AG04450 (cell line): ENCODE data around the gene TIGD3. TPM values are rescaled to one million over a fixed set of nuclear protein-coding genes. Genes with fewer than 3 reads are reported as not detected.

Source experiments
- CTCF ChIA-PET: fragments of 300-600, 350-600 bp; formaldehyde crosslinking; extraction: SDS; loops from one replicate; lab custom pipeline; 2022; ENCODE audit warnings: antibody characterized with exemption, inconsistent platforms; lab: Charles Lee
- POLR2A ChIA-PET: fragments of 350-600 bp; formaldehyde crosslinking; extraction: SDS; loops from one replicate; lab custom pipeline; 2021; ENCODE audit warnings: antibody characterized with exemption, inconsistent platforms; lab: Yijun Ruan, JAX
- DNase-seq: peaks from one replicate; pipeline ENCODE4 v3.0.0-alpha.2; 2011; ENCODE audit warnings: low read depth, low spot score
- H3K27ac ChIP-seq: one replicate; pipeline ENCODE4 v1.5.1; 2012; ENCODE audit warnings: low read depth, low read length, control low read depth
- H3K27me3 ChIP-seq: one replicate; pipeline ENCODE4 v1.6.0; 2012; ENCODE audit warnings: low read length; ENCODE audit not compliant: control insufficient read depth, insufficient read depth
- H3K4me3 ChIP-seq: 2 replicates; pipeline ENCODE4 v1.5.1; 2011; ENCODE audit warnings: mild to moderate bottlenecking, low read depth, low read length, control low read depth
- H3K9me3 ChIP-seq: 2 replicates; pipeline ENCODE4 v1.5.1; 2012; ENCODE audit warnings: low read length; ENCODE audit not compliant: control insufficient read depth, insufficient read depth
- CTCF ChIP-seq: IDR thresholded peaks from 2 replicates; pipeline ENCODE4 v1.5.1; 2011; ENCODE audit warnings: low read depth, low read length, control low read depth, inconsistent platforms
- polyA plus RNA-seq: library from polyadenylated mRNA; depleted of rRNA; stranded (reverse); fragments of >200 nt; gene quantifications from 2 replicates; pipeline ENCODE4 v1.2.3, GENCODE V29; 2011

The TIGD3 gene
- polyA plus RNA-seq, 1 experiment: 0.07 TPM

- POLR2A ChIA-PET: interaction anchor here (0.7 to 1.2 kb wide), 3 partner anchors 45 to 135 kb away, joined by 3 to 7 read pairs (median 3); no protein-coding TSS in a partner anchor
- CTCF ChIA-PET: no interaction called here
Observed at GRCh38 chr11:65373839-65374580, 19.5 kb downstream of the TIGD3 start.

GRCh38 chr11:65375012-65375411 lies 20.5 kb downstream of the TIGD3 start:
- no peak overlapping the region for H3K4me3 ChIP-seq

More at GRCh38 chr11:65373839-65374580, 19.5 kb downstream of the TIGD3 start:
- no peak for DNase-seq
- Histone ChIP-seq H3K9me3 (no peaks in the 10 kb centered on the region), H3K27ac (no peak overlapping the region), H3K4me3 (no peak overlapping the region), H3K27me3 (no peaks in the 10 kb centered on the region)
- TF ChIP-seq CTCF: no peak

GRCh38 chr11:65376138-65376713 lies 21.7 kb downstream of the TIGD3 start:
- TF ChIP-seq CTCF: no peak
- ChIA-PET CTCF (interaction anchor here (0.6 to 0.7 kb wide), 2 partner anchors 36 to 41 kb away, joined by 3 to 6 read pairs; no protein-coding TSS in a partner anchor), POLR2A (no interaction called here)
- no peaks in the 10 kb centered on the region for H3K9me3 ChIP-seq
- H3K27ac ChIP-seq: no peak overlapping the region
- H3K27me3 ChIP-seq: no peaks in the 10 kb centered on the region
- H3K4me3 ChIP-seq: no peak overlapping the region
- no peak for DNase-seq

More at GRCh38 chr11:65375012-65375411, 20.5 kb downstream of the TIGD3 start:
- ChIA-PET POLR2A (interaction anchor here (0.7 kb wide), 1 partner anchor 132 kb away, joined by 3 read pairs; no protein-coding TSS in a partner anchor), CTCF (no interaction called here)
- Histone ChIP-seq H3K9me3 (no peaks in the 10 kb centered on the region), H3K27ac (no peak overlapping the region), H3K27me3 (no peaks in the 10 kb centered on the region)
- no peak for TF ChIP-seq CTCF
- no peak for DNase-seq

GRCh38 chr11:65377036-65377435 lies 22.5 kb downstream of the TIGD3 start:
- H3K27me3 ChIP-seq: no peaks in the 10 kb centered on the region
- ChIA-PET POLR2A (no interaction called here), CTCF (no interaction called here)
- no peak overlapping the region for H3K4me3 ChIP-seq
- no peak for TF ChIP-seq CTCF
- H3K27ac ChIP-seq: no peak overlapping the region
- DNase-seq: no peak
- no peaks in the 10 kb centered on the region for H3K9me3 ChIP-seq

GRCh38 chr11:65377777-65378176 lies 23.2 kb downstream of the TIGD3 start:
- no peak for TF ChIP-seq CTCF
- Histone ChIP-seq H3K27ac (no peak overlapping the region), H3K27me3 (no peaks in the 10 kb centered on the region), H3K4me3 (no peak overlapping the region), H3K9me3 (no peaks in the 10 kb centered on the region)
- CTCF ChIA-PET: interaction anchor here (1.6 kb wide), 1 partner anchor 39 kb away, joined by 5 read pairs; no protein-coding TSS in a partner anchor
- no peak for DNase-seq
- POLR2A ChIA-PET: interaction anchor here (0.8 kb wide), 1 partner anchor 45 kb away, joined by 3 read pairs; no protein-coding TSS in a partner anchor
